ENCODE measurements around the gene SSR1. TPM values are rescaled to one million over a fixed set of nuclear protein-coding genes. Genes with fewer than 3 reads are reported as not detected.

SSR1 gene
- total and polyA plus RNA-seq, 2 of the 13 experiments (the other 11 are each of a cell fraction or from before 2014, with no cell fraction given) = 203 to 243 TPM

DNA sequence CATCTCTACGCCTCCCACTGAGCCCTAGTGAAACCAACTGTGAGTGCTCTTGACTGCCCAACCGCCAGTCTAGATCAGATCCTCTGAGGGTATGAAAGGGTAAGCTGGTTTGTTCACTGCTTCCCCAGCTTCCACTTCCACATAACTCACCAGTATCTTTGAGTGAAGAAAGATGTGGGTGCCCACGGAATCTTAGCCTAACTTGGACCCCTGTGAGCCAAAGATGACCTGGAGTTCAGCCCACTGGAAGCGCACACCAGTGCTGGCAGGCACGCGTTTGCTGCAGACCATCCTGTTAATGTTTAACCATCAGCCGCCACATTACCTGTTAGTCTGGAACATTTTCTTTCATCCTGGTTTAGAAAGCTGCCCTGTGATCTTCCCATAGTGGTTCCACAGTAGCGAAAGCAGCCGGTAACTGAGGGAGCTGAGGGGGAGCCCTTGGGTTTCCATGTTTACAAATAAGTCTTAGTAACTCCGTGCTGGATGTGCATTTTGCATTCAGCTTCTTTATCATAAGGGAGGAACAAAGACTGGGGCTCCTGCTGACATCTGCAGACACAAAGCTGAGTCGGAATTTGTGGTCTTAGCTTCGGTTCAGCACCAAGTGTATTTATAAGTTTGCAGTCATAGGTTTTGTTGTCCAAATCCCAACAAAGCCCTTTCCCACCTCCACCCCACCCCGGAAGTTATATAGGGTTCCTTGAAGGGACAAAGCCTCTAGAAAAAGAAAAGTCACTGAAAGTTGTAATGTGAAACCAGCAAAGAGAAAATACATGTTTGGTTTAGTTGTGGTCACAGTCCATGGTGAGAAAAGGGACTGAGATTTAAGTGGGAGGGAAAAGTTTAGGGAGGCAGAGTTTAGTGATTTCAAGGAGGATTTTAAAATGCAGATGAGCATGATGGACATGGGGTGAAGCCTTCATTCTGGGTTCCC is 71.0 kb downstream of the SSR1 start (continued):
- TF ChIP-seq, protein P1, sequence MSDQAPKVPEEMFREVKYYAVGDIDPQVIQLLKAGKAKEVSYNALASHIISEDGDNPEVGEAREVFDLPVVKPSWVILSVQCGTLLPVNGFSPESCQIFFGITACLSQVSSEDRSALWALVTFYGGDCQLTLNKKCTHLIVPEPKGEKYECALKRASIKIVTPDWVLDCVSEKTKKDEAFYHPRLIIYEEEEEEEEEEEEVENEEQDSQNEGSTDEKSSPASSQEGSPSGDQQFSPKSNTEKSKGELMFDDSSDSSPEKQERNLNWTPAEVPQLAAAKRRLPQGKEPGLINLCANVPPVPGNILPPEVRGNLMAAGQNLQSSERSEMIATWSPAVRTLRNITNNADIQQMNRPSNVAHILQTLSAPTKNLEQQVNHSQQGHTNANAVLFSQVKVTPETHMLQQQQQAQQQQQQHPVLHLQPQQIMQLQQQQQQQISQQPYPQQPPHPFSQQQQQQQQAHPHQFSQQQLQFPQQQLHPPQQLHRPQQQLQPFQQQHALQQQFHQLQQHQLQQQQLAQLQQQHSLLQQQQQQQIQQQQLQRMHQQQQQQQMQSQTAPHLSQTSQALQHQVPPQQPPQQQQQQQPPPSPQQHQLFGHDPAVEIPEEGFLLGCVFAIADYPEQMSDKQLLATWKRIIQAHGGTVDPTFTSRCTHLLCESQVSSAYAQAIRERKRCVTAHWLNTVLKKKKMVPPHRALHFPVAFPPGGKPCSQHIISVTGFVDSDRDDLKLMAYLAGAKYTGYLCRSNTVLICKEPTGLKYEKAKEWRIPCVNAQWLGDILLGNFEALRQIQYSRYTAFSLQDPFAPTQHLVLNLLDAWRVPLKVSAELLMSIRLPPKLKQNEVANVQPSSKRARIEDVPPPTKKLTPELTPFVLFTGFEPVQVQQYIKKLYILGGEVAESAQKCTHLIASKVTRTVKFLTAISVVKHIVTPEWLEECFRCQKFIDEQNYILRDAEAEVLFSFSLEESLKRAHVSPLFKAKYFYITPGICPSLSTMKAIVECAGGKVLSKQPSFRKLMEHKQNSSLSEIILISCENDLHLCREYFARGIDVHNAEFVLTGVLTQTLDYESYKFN (CRISPR knock-in tag; conservative IDR thresholded peaks at IDR 0.05) = peak; percentile 92
- TF ChIP-seq, protein P2, sequence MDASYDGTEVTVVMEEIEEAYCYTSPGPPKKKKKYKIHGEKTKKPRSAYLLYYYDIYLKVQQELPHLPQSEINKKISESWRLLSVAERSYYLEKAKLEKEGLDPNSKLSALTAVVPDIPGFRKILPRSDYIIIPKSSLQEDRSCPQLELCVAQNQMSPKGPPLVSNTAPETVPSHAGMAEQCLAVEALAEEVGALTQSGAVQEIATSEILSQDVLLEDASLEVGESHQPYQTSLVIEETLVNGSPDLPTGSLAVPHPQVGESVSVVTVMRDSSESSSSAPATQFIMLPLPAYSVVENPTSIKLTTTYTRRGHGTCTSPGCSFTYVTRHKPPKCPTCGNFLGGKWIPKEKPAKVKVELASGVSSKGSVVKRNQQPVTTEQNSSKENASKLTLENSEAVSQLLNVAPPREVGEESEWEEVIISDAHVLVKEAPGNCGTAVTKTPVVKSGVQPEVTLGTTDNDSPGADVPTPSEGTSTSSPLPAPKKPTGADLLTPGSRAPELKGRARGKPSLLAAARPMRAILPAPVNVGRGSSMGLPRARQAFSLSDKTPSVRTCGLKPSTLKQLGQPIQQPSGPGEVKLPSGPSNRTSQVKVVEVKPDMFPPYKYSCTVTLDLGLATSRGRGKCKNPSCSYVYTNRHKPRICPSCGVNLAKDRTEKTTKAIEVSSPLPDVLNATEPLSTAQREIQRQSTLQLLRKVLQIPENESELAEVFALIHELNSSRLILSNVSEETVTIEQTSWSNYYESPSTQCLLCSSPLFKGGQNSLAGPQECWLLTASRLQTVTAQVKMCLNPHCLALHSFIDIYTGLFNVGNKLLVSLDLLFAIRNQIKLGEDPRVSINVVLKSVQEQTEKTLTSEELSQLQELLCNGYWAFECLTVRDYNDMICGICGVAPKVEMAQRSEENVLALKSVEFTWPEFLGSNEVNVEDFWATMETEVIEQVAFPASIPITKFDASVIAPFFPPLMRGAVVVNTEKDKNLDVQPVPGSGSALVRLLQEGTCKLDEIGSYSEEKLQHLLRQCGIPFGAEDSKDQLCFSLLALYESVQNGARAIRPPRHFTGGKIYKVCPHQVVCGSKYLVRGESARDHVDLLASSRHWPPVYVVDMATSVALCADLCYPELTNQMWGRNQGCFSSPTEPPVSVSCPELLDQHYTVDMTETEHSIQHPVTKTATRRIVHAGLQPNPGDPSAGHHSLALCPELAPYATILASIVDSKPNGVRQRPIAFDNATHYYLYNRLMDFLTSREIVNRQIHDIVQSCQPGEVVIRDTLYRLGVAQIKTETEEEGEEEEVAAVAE (CRISPR knock-in tag; IDR thresholded peaks at IDR 0.05; ENCODE audit: borderline replicate concordance) = no peak
- TF ChIP-seq, protein P3, sequence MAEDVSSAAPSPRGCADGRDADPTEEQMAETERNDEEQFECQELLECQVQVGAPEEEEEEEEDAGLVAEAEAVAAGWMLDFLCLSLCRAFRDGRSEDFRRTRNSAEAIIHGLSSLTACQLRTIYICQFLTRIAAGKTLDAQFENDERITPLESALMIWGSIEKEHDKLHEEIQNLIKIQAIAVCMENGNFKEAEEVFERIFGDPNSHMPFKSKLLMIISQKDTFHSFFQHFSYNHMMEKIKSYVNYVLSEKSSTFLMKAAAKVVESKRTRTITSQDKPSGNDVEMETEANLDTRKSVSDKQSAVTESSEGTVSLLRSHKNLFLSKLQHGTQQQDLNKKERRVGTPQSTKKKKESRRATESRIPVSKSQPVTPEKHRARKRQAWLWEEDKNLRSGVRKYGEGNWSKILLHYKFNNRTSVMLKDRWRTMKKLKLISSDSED (CRISPR knock-in tag; IDR thresholded peaks at IDR 0.05) = no peak
- TF ChIP-seq MED13 (CRISPR knock-in tag; IDR thresholded peaks at IDR 0.05) = 0 out of 2 replicates have a peak, but pooled peaks have one; percentile 54
- TF ChIP-seq RNF2 (conservative IDR thresholded peaks at IDR 0.05; ENCODE audit: low read depth) = no peak
- TF ChIP-seq FOXP1 (IDR thresholded peaks at IDR 0.05) = no peak
- peak; percentile 81 for TF ChIP-seq FOXP1 (CRISPR knock-in tag; IDR thresholded peaks at IDR 0.05)
- TF ChIP-seq ZNF232 (CRISPR knock-in tag; IDR thresholded peaks at IDR 0.05; ENCODE audit: borderline replicate concordance) = 0 out of 2 replicates have a peak, but pooled peaks have one; percentile 59
- TF ChIP-seq, protein P4, sequence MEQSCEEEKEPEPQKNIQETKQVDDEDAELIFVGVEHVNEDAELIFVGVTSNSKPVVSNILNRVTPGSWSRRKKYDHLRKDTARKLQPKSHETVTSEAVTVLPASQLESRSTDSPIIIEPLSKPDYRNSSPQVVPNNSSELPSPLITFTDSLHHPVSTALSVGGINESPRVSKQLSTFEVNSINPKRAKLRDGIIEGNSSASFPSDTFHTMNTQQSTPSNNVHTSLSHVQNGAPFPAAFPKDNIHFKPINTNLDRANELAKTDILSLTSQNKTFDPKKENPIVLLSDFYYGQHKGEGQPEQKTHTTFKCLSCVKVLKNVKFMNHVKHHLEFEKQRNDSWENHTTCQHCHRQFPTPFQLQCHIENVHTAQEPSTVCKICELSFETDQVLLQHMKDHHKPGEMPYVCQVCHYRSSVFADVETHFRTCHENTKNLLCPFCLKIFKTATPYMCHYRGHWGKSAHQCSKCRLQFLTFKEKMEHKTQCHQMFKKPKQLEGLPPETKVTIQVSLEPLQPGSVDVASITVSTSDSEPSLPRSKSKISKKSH (CRISPR knock-in tag; IDR thresholded peaks at IDR 0.05; ENCODE audit: borderline replicate concordance) = no peak
- no peak for TF ChIP-seq ZNF205 (CRISPR knock-in tag; IDR thresholded peaks at IDR 0.05)
- TF ChIP-seq, protein P5, sequence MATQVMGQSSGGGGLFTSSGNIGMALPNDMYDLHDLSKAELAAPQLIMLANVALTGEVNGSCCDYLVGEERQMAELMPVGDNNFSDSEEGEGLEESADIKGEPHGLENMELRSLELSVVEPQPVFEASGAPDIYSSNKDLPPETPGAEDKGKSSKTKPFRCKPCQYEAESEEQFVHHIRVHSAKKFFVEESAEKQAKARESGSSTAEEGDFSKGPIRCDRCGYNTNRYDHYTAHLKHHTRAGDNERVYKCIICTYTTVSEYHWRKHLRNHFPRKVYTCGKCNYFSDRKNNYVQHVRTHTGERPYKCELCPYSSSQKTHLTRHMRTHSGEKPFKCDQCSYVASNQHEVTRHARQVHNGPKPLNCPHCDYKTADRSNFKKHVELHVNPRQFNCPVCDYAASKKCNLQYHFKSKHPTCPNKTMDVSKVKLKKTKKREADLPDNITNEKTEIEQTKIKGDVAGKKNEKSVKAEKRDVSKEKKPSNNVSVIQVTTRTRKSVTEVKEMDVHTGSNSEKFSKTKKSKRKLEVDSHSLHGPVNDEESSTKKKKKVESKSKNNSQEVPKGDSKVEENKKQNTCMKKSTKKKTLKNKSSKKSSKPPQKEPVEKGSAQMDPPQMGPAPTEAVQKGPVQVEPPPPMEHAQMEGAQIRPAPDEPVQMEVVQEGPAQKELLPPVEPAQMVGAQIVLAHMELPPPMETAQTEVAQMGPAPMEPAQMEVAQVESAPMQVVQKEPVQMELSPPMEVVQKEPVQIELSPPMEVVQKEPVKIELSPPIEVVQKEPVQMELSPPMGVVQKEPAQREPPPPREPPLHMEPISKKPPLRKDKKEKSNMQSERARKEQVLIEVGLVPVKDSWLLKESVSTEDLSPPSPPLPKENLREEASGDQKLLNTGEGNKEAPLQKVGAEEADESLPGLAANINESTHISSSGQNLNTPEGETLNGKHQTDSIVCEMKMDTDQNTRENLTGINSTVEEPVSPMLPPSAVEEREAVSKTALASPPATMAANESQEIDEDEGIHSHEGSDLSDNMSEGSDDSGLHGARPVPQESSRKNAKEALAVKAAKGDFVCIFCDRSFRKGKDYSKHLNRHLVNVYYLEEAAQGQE (IDR thresholded peaks at IDR 0.05; ENCODE audit: borderline replicate concordance in 1 of 2, low read depth in 1 of 2, low read length in 2 of 2) = no peak
